ENCODE results near the gene MCF2L.

MCF2L gene

DNA sequence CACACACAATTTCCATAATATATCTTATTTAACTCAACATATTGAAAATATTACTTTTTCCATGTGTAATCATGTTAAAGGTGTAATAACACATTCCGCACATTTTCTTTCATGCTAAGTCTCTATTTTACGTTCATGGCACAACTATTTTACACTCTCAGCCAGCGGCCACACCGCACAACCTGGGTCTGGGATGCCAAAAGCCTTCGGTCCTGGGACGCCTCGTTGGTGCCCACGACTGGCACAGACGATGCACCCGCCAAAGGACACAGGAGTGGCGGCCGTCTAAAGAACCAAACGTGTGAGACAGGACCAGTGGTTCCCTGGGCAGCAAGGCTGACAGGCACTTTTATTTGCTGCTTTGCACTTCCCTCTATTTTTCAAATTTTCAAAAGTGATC, 179.4 kb downstream of the MCF2L start:
- no peak overlapping the region for H3K27ac ChIP-seq (replicated peaks)
- no peak for DNase-seq (ENCODE audit: low read depth in 1 of 2, low spot score in 1 of 2)
- TF ChIP-seq POLR2AphosphoS5 (IDR thresholded peaks at IDR 0.05; ENCODE audit: low read depth) (no peak), SPI1 (IDR thresholded peaks at IDR 0.05; ENCODE audit: borderline replicate concordance, low read depth) (no peak), GABPA (IDR thresholded peaks at IDR 0.05; ENCODE audit: low read depth) (no peak)
- TF ChIP-seq, protein P1, sequence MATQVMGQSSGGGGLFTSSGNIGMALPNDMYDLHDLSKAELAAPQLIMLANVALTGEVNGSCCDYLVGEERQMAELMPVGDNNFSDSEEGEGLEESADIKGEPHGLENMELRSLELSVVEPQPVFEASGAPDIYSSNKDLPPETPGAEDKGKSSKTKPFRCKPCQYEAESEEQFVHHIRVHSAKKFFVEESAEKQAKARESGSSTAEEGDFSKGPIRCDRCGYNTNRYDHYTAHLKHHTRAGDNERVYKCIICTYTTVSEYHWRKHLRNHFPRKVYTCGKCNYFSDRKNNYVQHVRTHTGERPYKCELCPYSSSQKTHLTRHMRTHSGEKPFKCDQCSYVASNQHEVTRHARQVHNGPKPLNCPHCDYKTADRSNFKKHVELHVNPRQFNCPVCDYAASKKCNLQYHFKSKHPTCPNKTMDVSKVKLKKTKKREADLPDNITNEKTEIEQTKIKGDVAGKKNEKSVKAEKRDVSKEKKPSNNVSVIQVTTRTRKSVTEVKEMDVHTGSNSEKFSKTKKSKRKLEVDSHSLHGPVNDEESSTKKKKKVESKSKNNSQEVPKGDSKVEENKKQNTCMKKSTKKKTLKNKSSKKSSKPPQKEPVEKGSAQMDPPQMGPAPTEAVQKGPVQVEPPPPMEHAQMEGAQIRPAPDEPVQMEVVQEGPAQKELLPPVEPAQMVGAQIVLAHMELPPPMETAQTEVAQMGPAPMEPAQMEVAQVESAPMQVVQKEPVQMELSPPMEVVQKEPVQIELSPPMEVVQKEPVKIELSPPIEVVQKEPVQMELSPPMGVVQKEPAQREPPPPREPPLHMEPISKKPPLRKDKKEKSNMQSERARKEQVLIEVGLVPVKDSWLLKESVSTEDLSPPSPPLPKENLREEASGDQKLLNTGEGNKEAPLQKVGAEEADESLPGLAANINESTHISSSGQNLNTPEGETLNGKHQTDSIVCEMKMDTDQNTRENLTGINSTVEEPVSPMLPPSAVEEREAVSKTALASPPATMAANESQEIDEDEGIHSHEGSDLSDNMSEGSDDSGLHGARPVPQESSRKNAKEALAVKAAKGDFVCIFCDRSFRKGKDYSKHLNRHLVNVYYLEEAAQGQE (IDR thresholded peaks at IDR 0.05; ENCODE audit: insufficient replicate concordance, low read depth), result no peak
- TF ChIP-seq, protein P2, sequence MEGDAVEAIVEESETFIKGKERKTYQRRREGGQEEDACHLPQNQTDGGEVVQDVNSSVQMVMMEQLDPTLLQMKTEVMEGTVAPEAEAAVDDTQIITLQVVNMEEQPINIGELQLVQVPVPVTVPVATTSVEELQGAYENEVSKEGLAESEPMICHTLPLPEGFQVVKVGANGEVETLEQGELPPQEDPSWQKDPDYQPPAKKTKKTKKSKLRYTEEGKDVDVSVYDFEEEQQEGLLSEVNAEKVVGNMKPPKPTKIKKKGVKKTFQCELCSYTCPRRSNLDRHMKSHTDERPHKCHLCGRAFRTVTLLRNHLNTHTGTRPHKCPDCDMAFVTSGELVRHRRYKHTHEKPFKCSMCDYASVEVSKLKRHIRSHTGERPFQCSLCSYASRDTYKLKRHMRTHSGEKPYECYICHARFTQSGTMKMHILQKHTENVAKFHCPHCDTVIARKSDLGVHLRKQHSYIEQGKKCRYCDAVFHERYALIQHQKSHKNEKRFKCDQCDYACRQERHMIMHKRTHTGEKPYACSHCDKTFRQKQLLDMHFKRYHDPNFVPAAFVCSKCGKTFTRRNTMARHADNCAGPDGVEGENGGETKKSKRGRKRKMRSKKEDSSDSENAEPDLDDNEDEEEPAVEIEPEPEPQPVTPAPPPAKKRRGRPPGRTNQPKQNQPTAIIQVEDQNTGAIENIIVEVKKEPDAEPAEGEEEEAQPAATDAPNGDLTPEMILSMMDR (IDR thresholded peaks at IDR 0.05; ENCODE audit: insufficient read depth, low read length), result no peak
- no peaks in the 10 kb centered on the region for H3K27me3 ChIP-seq (ENCODE audit: insufficient read depth, poor library complexity, severe bottlenecking)
- H3K4me3 ChIP-seq (replicated peaks; ENCODE audit: insufficient read depth, low read length), result no peak overlapping the region

DNA sequence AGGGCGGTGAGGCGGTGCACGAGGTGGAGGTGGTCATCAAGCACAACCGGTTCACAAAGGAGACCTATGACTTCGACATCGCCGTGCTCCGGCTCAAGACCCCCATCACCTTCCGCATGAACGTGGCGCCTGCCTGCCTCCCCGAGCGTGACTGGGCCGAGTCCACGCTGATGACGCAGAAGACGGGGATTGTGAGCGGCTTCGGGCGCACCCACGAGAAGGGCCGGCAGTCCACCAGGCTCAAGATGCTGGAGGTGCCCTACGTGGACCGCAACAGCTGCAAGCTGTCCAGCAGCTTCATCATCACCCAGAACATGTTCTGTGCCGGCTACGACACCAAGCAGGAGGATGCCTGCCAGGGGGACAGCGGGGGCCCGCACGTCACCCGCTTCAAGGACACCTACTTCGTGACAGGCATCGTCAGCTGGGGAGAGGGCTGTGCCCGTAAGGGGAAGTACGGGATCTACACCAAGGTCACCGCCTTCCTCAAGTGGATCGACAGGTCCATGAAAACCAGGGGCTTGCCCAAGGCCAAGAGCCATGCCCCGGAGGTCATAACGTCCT, 180.0 kb downstream of the MCF2L start:
- no peak for DNase-seq (ENCODE audit: low read depth in 1 of 2, low spot score in 1 of 2)
- no peak overlapping the region for H3K4me3 ChIP-seq (replicated peaks; ENCODE audit: insufficient read depth, low read length)
- TF ChIP-seq, protein P2 (IDR thresholded peaks at IDR 0.05; ENCODE audit: insufficient read depth, low read length), result no peak
- no peak for TF ChIP-seq POLR2AphosphoS5 (IDR thresholded peaks at IDR 0.05; ENCODE audit: low read depth)
- TF ChIP-seq, protein P1 (IDR thresholded peaks at IDR 0.05; ENCODE audit: insufficient replicate concordance, low read depth), result no peak
- no peak for TF ChIP-seq GABPA (IDR thresholded peaks at IDR 0.05; ENCODE audit: low read depth)
- TF ChIP-seq SPI1 (IDR thresholded peaks at IDR 0.05; ENCODE audit: borderline replicate concordance, low read depth), result no peak
- no peaks in the 10 kb centered on the region for H3K27me3 ChIP-seq (ENCODE audit: insufficient read depth, poor library complexity, severe bottlenecking)
- no peak overlapping the region for H3K27ac ChIP-seq (replicated peaks)

Data from HL-60 (cell line).